IgD-negative memory B cell (primary cell): ENCODE results near the gene MRPS2. TPM values are rescaled to one million over a fixed set of nuclear protein-coding genes. Genes with fewer than 3 reads are reported as not detected.
"Not testable (repeated sequence)": the region's sequence is repeated elsewhere in the genome, so short reads cannot be mapped to it uniquely, and the experiment has no call there.

Source experiments
- H3K27ac Mint-ChIP-seq, 3 donors: one replicate each; pipeline ENCODE4 v1.8.0; 2020 to 2022; ENCODE audit warnings: mild to moderate bottlenecking in 3 of 3, mixed read lengths in 3 of 3, moderate library complexity in 1 of 3
- H3K27me3 Mint-ChIP-seq: one replicate; pipeline ENCODE4 v1.8.0; 2021; ENCODE audit warnings: mixed read lengths
- H3K36me3 Mint-ChIP-seq: one replicate; pipeline ENCODE4 v1.8.0; 2020; ENCODE audit warnings: mild to moderate bottlenecking, mixed read lengths
- H3K4me1 Mint-ChIP-seq, 3 donors: one replicate each; pipeline ENCODE4 v1.8.0; 2020 to 2022; ENCODE audit warnings: mixed read lengths in 3 of 3, mild to moderate bottlenecking in 1 of 3
- H3K4me3 Mint-ChIP-seq, 4 donors: one replicate each; pipeline ENCODE4 v1.8.0; 2020 to 2022; ENCODE audit warnings: mild to moderate bottlenecking in 4 of 4, mixed read lengths in 4 of 4, moderate library complexity in 3 of 4
- H3K9me3 Mint-ChIP-seq, 3 donors: one replicate each; pipeline ENCODE4 v1.8.0; 2020 to 2021; ENCODE audit warnings: mixed read lengths in 3 of 3, mild to moderate bottlenecking in 1 of 3
- polyA plus RNA-seq: library from polyadenylated mRNA; unstranded; fragments of 300-500 nt; fragmentation: Illumina TruSeq; gene quantifications from one replicate; pipeline ENCODE4 v1.2.3, GENCODE V29; 2021

Gene MRPS2
- polyA plus RNA-seq, 1 donor from 2014 or later = 65.7 TPM

- H3K4me1 Mint-ChIP-seq = peaks cover 0 to under 1% (median 0%) of the 10 kb centered on the region in 3 donors
- H3K27me3 Mint-ChIP-seq = peaks cover 5% of the 10 kb centered on the region
- H3K36me3 Mint-ChIP-seq = no peaks in the 10 kb centered on the region
- no peak overlapping the region for H3K27ac Mint-ChIP-seq
- no peak overlapping the region for H3K4me3 Mint-ChIP-seq
- H3K9me3 Mint-ChIP-seq = no peaks in the 10 kb centered on the region
Measured at GRCh38 chr9:135524130-135524861, 23.8 kb downstream of the MRPS2 start.

GRCh38 chr9:135525241-135526088, 25.0 kb downstream of the MRPS2 start:
- H3K9me3 Mint-ChIP-seq = no peaks in the 10 kb centered on the region
- no peaks in the 10 kb centered on the region for H3K4me1 Mint-ChIP-seq
- H3K27me3 Mint-ChIP-seq = peaks cover 5% of the 10 kb centered on the region
- no peak overlapping the region for H3K4me3 Mint-ChIP-seq
- H3K36me3 Mint-ChIP-seq = no peaks in the 10 kb centered on the region
- H3K27ac Mint-ChIP-seq = no peak overlapping the region

- no peak overlapping the region for H3K4me3 Mint-ChIP-seq
- H3K36me3 Mint-ChIP-seq = no peaks in the 10 kb centered on the region
- no peaks in the 10 kb centered on the region for H3K9me3 Mint-ChIP-seq
- peaks cover 10% of the 10 kb centered on the region for H3K27me3 Mint-ChIP-seq
- no peak overlapping the region for H3K27ac Mint-ChIP-seq
- H3K4me1 Mint-ChIP-seq = no peaks in the 10 kb centered on the region
Measured at GRCh38 chr9:135526089-135526729, 25.7 kb downstream of the MRPS2 start.

- H3K9me3 Mint-ChIP-seq = no peaks in the 10 kb centered on the region
- no peak overlapping the region for H3K4me3 Mint-ChIP-seq
- no peaks in the 10 kb centered on the region for H3K4me1 Mint-ChIP-seq
- H3K27ac Mint-ChIP-seq = no peak overlapping the region
- no peaks in the 10 kb centered on the region for H3K36me3 Mint-ChIP-seq
- H3K27me3 Mint-ChIP-seq = peaks cover 14% of the 10 kb centered on the region
Measured at GRCh38 chr9:135526730-135527571, 26.5 kb downstream of the MRPS2 start.

- H3K4me3 Mint-ChIP-seq, H3K36me3 Mint-ChIP-seq, H3K4me1 Mint-ChIP-seq, H3K9me3 Mint-ChIP-seq, H3K27ac Mint-ChIP-seq: not testable (repeated sequence)
- peaks cover 14% of the 10 kb centered on the region for H3K27me3 Mint-ChIP-seq
Measured at GRCh38 chr9:135528842-135529435, 28.5 kb downstream of the MRPS2 start.

GRCh38 chr9:135530146-135530545, 29.7 kb downstream of the MRPS2 start:
- H3K36me3 Mint-ChIP-seq = no peaks in the 10 kb centered on the region
- H3K4me1 Mint-ChIP-seq = no peaks in the 10 kb centered on the region
- no peaks in the 10 kb centered on the region for H3K9me3 Mint-ChIP-seq
- H3K4me3 Mint-ChIP-seq = no peak overlapping the region
- peaks cover 18% of the 10 kb centered on the region for H3K27me3 Mint-ChIP-seq
- peak overlapping the region in 1 of 3 donors; percentile 12 for H3K27ac Mint-ChIP-seq

GRCh38 chr9:135531096-135531495, 30.6 kb downstream of the MRPS2 start:
- H3K4me3 Mint-ChIP-seq = no peak overlapping the region
- peaks cover 18% of the 10 kb centered on the region for H3K27me3 Mint-ChIP-seq
- H3K36me3 Mint-ChIP-seq = no peaks in the 10 kb centered on the region
- no peaks in the 10 kb centered on the region for H3K9me3 Mint-ChIP-seq
- H3K4me1 Mint-ChIP-seq = no peaks in the 10 kb centered on the region
- H3K27ac Mint-ChIP-seq = no peak overlapping the region

- Mint-ChIP-seq H3K4me3 (no peak overlapping the region), H3K27ac (no peak overlapping the region), H3K4me1 (no peaks in the 10 kb centered on the region), H3K27me3 (peaks cover 26% of the 10 kb centered on the region), H3K9me3 (no peaks in the 10 kb centered on the region), H3K36me3 (no peaks in the 10 kb centered on the region)
Measured at GRCh38 chr9:135533113-135533512, 32.6 kb downstream of the MRPS2 start.

- H3K9me3 Mint-ChIP-seq = no peaks in the 10 kb centered on the region
- H3K27ac Mint-ChIP-seq = no peak overlapping the region
Measured at GRCh38 chr9:135533674-135534073, 33.2 kb downstream of the MRPS2 start.

GRCh38 chr9:135534192-135534711, 33.8 kb downstream of the MRPS2 start:
- H3K36me3 Mint-ChIP-seq, H3K9me3 Mint-ChIP-seq, H3K4me3 Mint-ChIP-seq, H3K4me1 Mint-ChIP-seq: not testable (repeated sequence)
- peak overlapping the region in 1 of 3 donors; percentile 29 for H3K27ac Mint-ChIP-seq
- peaks cover 26% of the 10 kb centered on the region for H3K27me3 Mint-ChIP-seq

More at GRCh38 chr9:135533674-135534073, 33.2 kb downstream of the MRPS2 start:
- no peaks in the 10 kb centered on the region for H3K36me3 Mint-ChIP-seq
- no peaks in the 10 kb centered on the region for H3K4me1 Mint-ChIP-seq
- H3K27me3 Mint-ChIP-seq = peaks cover 26% of the 10 kb centered on the region
- H3K4me3 Mint-ChIP-seq = no peak overlapping the region

- not testable (repeated sequence) for H3K27ac Mint-ChIP-seq, H3K36me3 Mint-ChIP-seq, H3K4me1 Mint-ChIP-seq, H3K9me3 Mint-ChIP-seq, H3K4me3 Mint-ChIP-seq
- peaks cover 26% of the 10 kb centered on the region for H3K27me3 Mint-ChIP-seq
Measured at GRCh38 chr9:135534826-135535225, 34.3 kb downstream of the MRPS2 start.

- H3K4me1 Mint-ChIP-seq, H3K27ac Mint-ChIP-seq, H3K4me3 Mint-ChIP-seq, H3K36me3 Mint-ChIP-seq, H3K9me3 Mint-ChIP-seq: not testable (repeated sequence)
- peaks cover 22% of the 10 kb centered on the region for H3K27me3 Mint-ChIP-seq
Measured at GRCh38 chr9:135535631-135536030, 35.1 kb downstream of the MRPS2 start.

GRCh38 chr9:135536216-135536615, 35.7 kb downstream of the MRPS2 start:
- H3K27me3 Mint-ChIP-seq = peaks cover 17% of the 10 kb centered on the region
- H3K36me3 Mint-ChIP-seq = no peaks in the 10 kb centered on the region
- no peak overlapping the region for H3K4me3 Mint-ChIP-seq
- H3K27ac Mint-ChIP-seq = no peak overlapping the region
- H3K4me1 Mint-ChIP-seq = no peaks in the 10 kb centered on the region
- H3K9me3 Mint-ChIP-seq = no peaks in the 10 kb centered on the region

GRCh38 chr9:135543262-135543894, 42.9 kb downstream of the MRPS2 start:
- H3K27ac Mint-ChIP-seq, H3K4me1 Mint-ChIP-seq, H3K36me3 Mint-ChIP-seq, H3K27me3 Mint-ChIP-seq, H3K9me3 Mint-ChIP-seq, H3K4me3 Mint-ChIP-seq: not testable (repeated sequence)
